HepG2 (cell line): ENCODE measurements around the gene ZNF816. TPM values are rescaled to one million over a fixed set of nuclear protein-coding genes. Genes with fewer than 3 reads are reported as not detected.

ENCODE experiments used
- ATAC-seq: fragments of 200-7000 bp; cut with Tn5 transposase; 3 replicates; pipeline ENCODE4 v1.9.1; 2020; ENCODE audit warnings: mild to moderate bottlenecking, moderate library complexity
- BruUV-seq: library from RNA; stranded (reverse); fragments of 400-500 nt; replicated peaks from 2 replicates; lab custom pipeline; 2021; lab: Mats Ljungman, UMichigan
- CTCF ChIA-PET: fragments of 300-600 bp; formaldehyde crosslinking; extraction: SDS; loops from one replicate; lab custom pipeline; 2021; ENCODE audit warnings: low total read pairs, inconsistent platforms, low intra/inter-chr PET ratio; lab: Yijun Ruan, JAX
- POLR2A ChIA-PET: fragments of 350-600 bp; sonication (Branson Sonifier 250); formaldehyde crosslinking; loops from one replicate; lab custom pipeline; 2020; ENCODE audit warnings: antibody characterized with exemption, inconsistent platforms; lab: Yijun Ruan, JAX
- DNase-seq: peaks from one replicate; pipeline ENCODE4 v3.0.0-alpha.2; 2015; ENCODE audit warnings: low spot score
- FAIRE-seq: peaks from 3 replicates; lab custom pipeline; 2011; peaks lifted over from hg19 to GRCh38; lab: Jason Lieb, UNC
- H2AFZ ChIP-seq: one replicate; pipeline ENCODE4 v1.6.1; 2011; ENCODE audit warnings: low read length, inconsistent platforms
- H3K27ac ChIP-seq: fragments of 300-600 bp; 3 replicates; pipeline ENCODE4 v1.8.0; 2011; ENCODE audit warnings: mixed run types, mild to moderate bottlenecking, mixed read lengths, low read length, inconsistent platforms; ENCODE audit not compliant: insufficient read depth; ENCODE audit errors: extremely low read length
- H3K27me3 ChIP-seq, 2 experiments: fragments of 200-600 bp in 1 of 2; 2 replicates in 1 of 2; 3 replicates in 1 of 2; pipeline versions ENCODE4 v1.6.0 to v1.8.0; 2011; ENCODE audit warnings: low read length in 2 of 2, mild to moderate bottlenecking in 2 of 2, moderate library complexity in 2 of 2, inconsistent platforms in 1 of 2; ENCODE audit not compliant: insufficient read depth in 2 of 2, control insufficient read depth in 1 of 2
- H3K36me3 ChIP-seq, 2 experiments: fragments of 200-600 bp in 1 of 2; replicated peaks in 1 of 2; 2 replicates in 1 of 2; 3 replicates in 1 of 2; pipeline versions ENCODE4 v1.5.1 to v1.8.0; 2011; ENCODE audit warnings: low read length in 2 of 2, inconsistent platforms in 1 of 2; ENCODE audit not compliant: insufficient read depth in 2 of 2, control insufficient read depth in 1 of 2
- H3K4me1 ChIP-seq: 2 replicates; pipeline ENCODE4 v1.5.1; 2012; ENCODE audit warnings: low read length, inconsistent platforms; ENCODE audit not compliant: insufficient read depth
- H3K4me2 ChIP-seq: 2 replicates; pipeline ENCODE4 v1.6.0; 2011; ENCODE audit warnings: low read depth, low read length, inconsistent platforms
- H3K4me3 ChIP-seq, 3 experiments: fragments of 200-600 bp in 1 of 3; sonication (generic), shearing (Covaris generic) in 1 of 3; replicated peaks in 1 of 3; 2 replicates each; pipeline ENCODE4 v1.5.1; 2011 to 2016; ENCODE audit warnings: low read length in 3 of 3, inconsistent platforms in 2 of 3, low read depth in 2 of 3, mild to moderate bottlenecking in 2 of 3, control low read depth in 1 of 3, mixed read lengths in 1 of 3; ENCODE audit not compliant: insufficient read depth in 1 of 3
- H3K79me2 ChIP-seq: one replicate; pipeline ENCODE4 v1.6.1; 2011; ENCODE audit warnings: low read length, inconsistent platforms; ENCODE audit not compliant: insufficient read depth
- H3K9ac ChIP-seq: 2 replicates; pipeline ENCODE4 v1.6.0; 2011; ENCODE audit warnings: mild to moderate bottlenecking, low read depth, low read length, inconsistent platforms; ENCODE audit not compliant: insufficient read depth
- H3K9me3 ChIP-seq: 2 replicates; pipeline ENCODE4 v1.5.1; 2012; ENCODE audit warnings: mild to moderate bottlenecking, low read length
- H4K20me1 ChIP-seq: 2 replicates; pipeline ENCODE4 v1.6.0; 2011; ENCODE audit warnings: inconsistent platforms, mild to moderate bottlenecking, low read length, moderate library complexity; ENCODE audit not compliant: insufficient read depth
- IKZF1 ChIP-seq: fragments of 450-650 bp; IDR thresholded peaks from 2 replicates; pipeline ENCODE4 v1.7.1; 2016
- PREB ChIP-seq: sonication (generic); formaldehyde crosslinking; IDR thresholded peaks from 2 replicates; pipeline ENCODE4 v1.4.0; 2020; ENCODE audit warnings: missing genetic modification reagents
- SOX6 ChIP-seq, 2 experiments: fragments of 450-650 bp in 1 of 2; sonication (generic) in 1 of 2; formaldehyde crosslinking in 1 of 2; IDR thresholded peaks; 2 replicates each; pipeline versions ENCODE4 v1.4.0 to v1.6.1; 2017 to 2020; ENCODE audit warnings: antibody characterized with exemption in 1 of 2, mild to moderate bottlenecking in 1 of 2, missing genetic modification reagents in 1 of 2
- U2AF2 ChIP-seq: fragments of 200-400 bp; formaldehyde crosslinking; IDR thresholded peaks from 2 replicates; pipeline ENCODE4 v1.6.1; 2017; ENCODE audit warnings: low read depth, mild to moderate bottlenecking, low read length
- YY1 ChIP-seq: IDR thresholded peaks from 2 replicates; pipeline ENCODE4 v1.6.1; 2011; ENCODE audit warnings: low read length, low read depth, moderate library complexity, mild to moderate bottlenecking; ENCODE audit not compliant: insufficient read depth, insufficient replicate concordance
- ZBTB7A ChIP-seq: sonication (generic); formaldehyde crosslinking; IDR thresholded peaks from 2 replicates; pipeline ENCODE4 v1.8.0; 2022; ENCODE audit warnings: mild to moderate bottlenecking, missing genetic modification reagents
- ZNF263 ChIP-seq: sonication (generic); formaldehyde crosslinking; IDR thresholded peaks from 2 replicates; pipeline ENCODE4 v1.4.0; 2020; ENCODE audit warnings: missing genetic modification reagents
- ZNF556 ChIP-seq: sonication (generic); formaldehyde crosslinking; IDR thresholded peaks from 2 replicates; pipeline ENCODE4 v1.4.0; 2020; ENCODE audit warnings: mild to moderate bottlenecking, missing genetic modification reagents, borderline replicate concordance
- ZNF652 ChIP-seq: IDR thresholded peaks from 2 replicates; pipeline ENCODE4 v1.6.1; 2016; ENCODE audit warnings: low read depth, borderline replicate concordance
- ZNF687 ChIP-seq: sonication (generic); formaldehyde crosslinking; IDR thresholded peaks from 2 replicates; pipeline ENCODE4 v1.5.1; 2020; ENCODE audit warnings: mild to moderate bottlenecking, missing genetic modification reagents, moderate library complexity
- WGBS: methylation state at CpG from one replicate; pipeline ENCODE4 v1.1.6; 2017; ENCODE audit warnings: low lambda C conversion rate; 5-methylcytosine and 5-hydroxymethylcytosine counted together
- in situ Hi-C: cut with HindIII; loops from 2 replicates; pipeline ENCODE4 v1.10.0; 2017; ENCODE audit warnings: low pct_unique_long_range_greater_than_20kb; ENCODE audit not compliant: extremely low pct_ligation_motif_present
- intact Hi-C: fragments of 100-400 bp; cut with micrococcal nuclease; formaldehyde crosslinking; loops from one replicate; pipeline ENCODE4 v1.10.0; 2022; ENCODE audit not compliant: unreplicated experiment
- polyA plus RNA-seq, 8 experiments: library from polyadenylated mRNA; depleted of rRNA in 3 of 8; stranded (reverse) in 7 of 8; unstranded in 1 of 8; fragments of >200 nt; fragmentation: Illumina TruSeq in 4 of 8; extraction: Trizol in 4 of 8; gene quantifications; 2 replicates each; pipeline versions ENCODE4 v1.2.1 to v1.2.3, GENCODE V29; 2011 to 2016; ENCODE audit warnings: low read depth in 4 of 8, missing spikeins in 1 of 8, mixed read lengths in 1 of 8; ENCODE audit not compliant: insufficient read depth in 1 of 8
- total RNA-seq, 5 experiments: library from RNA; depleted of rRNA; stranded (reverse); fragments of >200 nt; fragmentation: Illumina TruSeq; extraction: Trizol; gene quantifications; 2 replicates each; pipeline ENCODE4 v1.2.3, GENCODE V29; 2016; ENCODE audit warnings: low read depth in 1 of 5

Gene ZNF816
- total and polyA plus RNA-seq, 2 of the 13 experiments (the other 11 are each of a cell fraction or from before 2014, with no cell fraction given) = 5.2 to 14.1 TPM

- ChIA-PET POLR2A (no interaction called here), CTCF (no interaction called here)
- H4K20me1 ChIP-seq = no peaks in the 10 kb centered on the region
- TF ChIP-seq ZNF556 (CRISPR knock-in tag) = no peak
- no peak for TF ChIP-seq ZBTB7A (CRISPR knock-in tag)
- TF ChIP-seq ZNF263 (CRISPR knock-in tag) = no peak
- no peak for TF ChIP-seq PREB (CRISPR knock-in tag)
- peaks cover 43% of the 10 kb centered on the region; the same call in 1 of the 2 replicates for H3K9me3 ChIP-seq
- H3K4me3 ChIP-seq = no peak overlapping the region
- H2AFZ ChIP-seq = no peak overlapping the region
- intact Hi-C loops = no loop called here
- H3K36me3 ChIP-seq = no peaks in the 10 kb centered on the region
- ATAC-seq = no peak
- in situ Hi-C loops = no loop called here
- H3K79me2 ChIP-seq = no peaks in the 10 kb centered on the region
- no peak for DNase-seq
- no peaks in the 10 kb centered on the region for H3K4me1 ChIP-seq
- H3K9ac ChIP-seq = no peak overlapping the region
- H3K4me2 ChIP-seq = no peak overlapping the region
- peaks cover 0 to 19% of the 10 kb centered on the region in 2 experiments; a peak in 1 of 5 replicates for H3K27me3 ChIP-seq
- no peak overlapping the region for H3K27ac ChIP-seq
- FAIRE-seq = no peak
- WGBS = 36% methylated on average over 24 of the region's 25 CpGs
- no TSS peak for BruUV-seq
Observed at GRCh38 chr19:53008061-53008778, 45.5 kb upstream of the ZNF816 start.

- Histone ChIP-seq H4K20me1 (no peaks in the 10 kb centered on the region), H3K9ac (no peak overlapping the region), H2AFZ (no peak overlapping the region), H3K27me3 (peaks cover 0 to 19% of the 10 kb centered on the region in 2 experiments; a peak in 1 of 5 replicates), H3K79me2 (no peaks in the 10 kb centered on the region), H3K4me2 (no peak overlapping the region), H3K36me3 (no peaks in the 10 kb centered on the region), H3K27ac (no peak overlapping the region), H3K4me3 (no peak overlapping the region), H3K9me3 (peaks cover 47% of the 10 kb centered on the region; the same call in 1 of the 2 replicates), H3K4me1 (no peaks in the 10 kb centered on the region)
- FAIRE-seq = no peak
- intact Hi-C loops (no loop called here), in situ Hi-C loops (no loop called here)
- ChIA-PET POLR2A (no interaction called here), CTCF (no interaction called here)
- 2% methylated on average over 5 of the region's 5 CpGs for WGBS
- BruUV-seq = no TSS peak
- no peak for DNase-seq
- no peak for ATAC-seq
- TF ChIP-seq SOX6 (IDR thresholded peaks at IDR 0.05) = no peak
- no peak for TF ChIP-seq SOX6 (CRISPR knock-in tag; IDR thresholded peaks at IDR 0.05)
- TF ChIP-seq YY1 = no peak
- TF ChIP-seq U2AF2 = no peak
- no peak for TF ChIP-seq ZNF687
- no peak for TF ChIP-seq ZNF652 (CRISPR knock-in tag)
- no peak for TF ChIP-seq IKZF1
Observed at GRCh38 chr19:53007606-53008005, 44.9 kb upstream of the ZNF816 start.
